Dedifferentiated amniotic fluid mesenchymal stem cell (primary cell): ENCODE measurements around the gene RBFOX2.
"Not testable (repeated sequence)": the region's sequence is repeated elsewhere in the genome, so short reads cannot be mapped to it uniquely, and the experiment has no call there.

Source experiments
- DNase-seq: peaks from one replicate; pipeline ENCODE4 v3.0.0-alpha.2; 2016; ENCODE audit errors: extremely low spot score

The RBFOX2 gene

DNA sequence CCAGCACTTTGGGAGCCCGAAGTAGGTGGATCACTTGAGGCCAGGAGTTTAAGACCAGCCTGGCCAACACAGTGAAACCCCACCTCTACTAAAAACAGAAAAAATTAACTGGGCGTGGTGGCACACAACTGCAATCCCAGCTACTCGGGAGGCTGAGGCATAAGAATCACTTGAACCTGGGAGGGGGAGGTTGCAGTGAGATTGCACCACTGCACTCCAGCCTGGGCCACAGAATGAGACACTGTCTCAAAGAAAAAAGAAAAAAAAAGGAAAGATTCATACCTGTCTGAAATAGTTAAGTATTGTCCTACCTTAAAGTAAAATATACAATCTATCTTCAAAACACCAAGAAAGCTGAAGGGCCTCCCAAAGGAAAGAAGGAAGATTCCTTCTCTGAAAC lies 20.1 kb downstream of the RBFOX2 start:
- DNase-seq: no peak

DNA sequence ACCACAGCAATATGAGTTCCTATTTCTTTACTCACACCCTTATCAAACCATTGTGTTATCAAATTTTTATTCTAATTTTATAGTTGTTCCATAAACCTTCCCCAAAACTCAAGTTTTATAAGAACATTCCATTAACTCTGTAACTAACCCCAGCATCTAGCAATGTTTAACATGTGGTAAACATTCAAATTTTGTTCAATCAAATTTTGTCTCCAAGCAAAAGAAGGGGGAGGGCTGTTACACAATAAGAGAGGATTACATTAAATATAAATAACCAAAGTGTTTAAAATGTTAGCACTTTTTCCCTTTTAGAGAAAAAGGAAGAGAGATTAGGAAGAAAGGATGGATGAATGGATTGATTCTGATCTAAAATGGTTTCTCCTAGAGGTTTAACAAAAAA lies 20.5 kb downstream of the RBFOX2 start:
- DNase-seq: no peak

DNA sequence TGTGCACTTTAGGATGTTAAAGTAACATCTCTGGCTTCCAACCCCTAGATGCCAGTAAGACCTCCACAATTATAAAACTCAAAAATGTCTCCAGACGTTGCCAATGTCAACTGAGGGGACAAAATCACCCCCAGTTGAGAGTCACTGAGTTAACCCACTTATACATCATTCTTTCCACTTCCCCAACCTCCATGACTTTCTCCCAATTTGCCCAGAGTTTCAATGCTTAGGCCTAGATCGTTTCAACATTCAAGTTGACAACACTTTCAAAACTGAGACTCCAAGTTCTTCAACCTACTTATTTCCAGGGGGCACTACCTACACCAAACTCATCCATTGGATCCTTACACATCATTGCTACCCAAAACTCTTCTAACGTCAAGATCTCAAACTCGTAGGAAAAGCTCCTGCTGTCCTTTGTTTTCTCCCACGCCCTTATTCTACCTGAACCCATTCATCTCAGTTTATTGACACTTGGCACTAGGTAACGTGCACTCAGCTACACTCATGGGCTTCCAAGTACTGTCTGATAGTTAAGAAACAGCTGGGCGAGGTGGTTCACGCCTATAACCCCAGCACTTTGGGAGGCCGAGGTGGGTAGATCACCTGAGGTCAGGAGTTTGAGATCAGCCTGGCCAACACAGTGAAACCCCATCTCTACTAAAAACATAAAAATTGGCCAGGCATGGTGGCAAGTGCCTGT lies 24.5 kb downstream of the RBFOX2 start:
- no peak for DNase-seq

DNA sequence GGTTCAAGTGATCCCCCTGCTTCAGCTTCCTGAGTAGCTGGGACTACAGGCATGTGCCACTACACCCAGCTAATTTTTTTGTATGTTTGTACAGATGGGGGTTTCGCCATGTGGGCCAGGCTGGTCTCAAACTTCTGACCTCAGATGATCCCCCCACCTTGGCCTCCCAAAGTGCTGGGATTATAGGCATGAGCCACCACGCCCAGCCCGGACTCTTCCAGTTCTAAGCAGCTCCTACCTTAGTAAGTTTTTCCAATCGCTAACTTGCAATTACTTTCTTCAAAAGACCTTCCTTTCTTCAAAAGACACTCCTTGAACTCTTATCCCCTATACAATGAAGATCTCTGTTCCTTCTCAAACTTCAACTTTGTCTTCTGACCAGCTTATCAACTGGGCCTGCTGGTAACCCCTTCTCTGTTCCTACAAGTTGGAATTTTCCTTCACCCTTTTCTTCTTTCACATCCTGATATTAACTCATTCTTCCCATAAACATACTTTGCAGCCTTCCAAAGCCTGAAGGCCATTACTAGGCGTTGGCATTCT lies 25.8 kb downstream of the RBFOX2 start:
- DNase-seq: no peak

DNA sequence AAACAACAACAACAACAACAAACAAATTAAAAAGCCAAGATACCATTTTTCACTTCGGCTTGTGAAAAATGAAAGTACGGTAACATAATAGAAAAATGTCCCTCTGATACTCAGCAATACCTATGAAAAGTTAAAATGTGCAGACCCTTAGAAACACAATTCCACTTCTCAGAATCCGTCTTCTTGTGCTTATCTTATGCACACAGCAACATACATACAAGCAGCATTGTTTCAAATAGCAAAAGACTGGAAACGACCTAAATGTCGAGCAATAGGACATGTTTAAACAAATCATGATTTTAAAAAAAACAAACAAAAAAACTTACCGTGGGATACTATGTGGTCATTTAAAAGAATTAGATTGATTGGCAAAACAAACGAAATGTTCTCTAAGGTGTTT lies 26.5 kb downstream of the RBFOX2 start:
- no peak for DNase-seq

DNA sequence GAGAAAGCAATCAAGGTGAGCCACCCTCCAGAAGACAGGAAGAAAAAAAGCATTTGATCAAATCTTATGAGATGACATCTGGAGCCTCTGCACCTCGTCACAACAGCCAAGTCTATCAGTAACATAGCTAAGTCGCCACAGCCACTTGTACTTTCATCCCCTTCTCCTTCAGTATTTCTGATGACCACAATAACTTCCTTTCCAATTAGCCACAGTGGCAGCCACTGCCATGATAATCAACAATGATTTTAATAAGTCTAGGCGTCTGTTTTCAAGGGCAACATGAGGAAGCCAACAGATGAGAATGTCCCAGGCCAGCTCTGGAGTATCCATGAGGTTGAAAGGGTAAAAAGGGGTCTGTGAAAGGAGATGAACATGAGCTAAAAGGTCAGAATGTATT lies 29.9 kb downstream of the RBFOX2 start:
- no peak for DNase-seq

DNA sequence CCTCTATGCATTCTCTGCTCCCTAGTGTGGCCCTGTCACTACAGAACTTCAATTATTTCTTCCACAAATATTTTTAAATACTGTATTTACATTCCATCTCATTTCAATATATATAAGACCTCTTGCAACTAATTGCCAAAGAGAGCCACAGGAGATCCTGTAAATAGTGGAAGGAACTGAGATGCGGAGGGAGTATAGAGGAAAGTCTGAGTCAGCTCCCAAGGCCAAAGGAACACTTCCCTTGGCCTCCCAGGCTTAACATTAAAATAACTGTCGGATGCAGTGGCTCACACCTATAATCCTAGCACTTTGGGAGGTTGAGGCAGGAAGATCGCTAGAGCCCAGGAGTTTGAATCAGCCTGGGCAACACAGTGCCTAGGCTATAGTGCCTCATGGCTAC lies 31.2 kb downstream of the RBFOX2 start:
- DNase-seq: no peak

DNA sequence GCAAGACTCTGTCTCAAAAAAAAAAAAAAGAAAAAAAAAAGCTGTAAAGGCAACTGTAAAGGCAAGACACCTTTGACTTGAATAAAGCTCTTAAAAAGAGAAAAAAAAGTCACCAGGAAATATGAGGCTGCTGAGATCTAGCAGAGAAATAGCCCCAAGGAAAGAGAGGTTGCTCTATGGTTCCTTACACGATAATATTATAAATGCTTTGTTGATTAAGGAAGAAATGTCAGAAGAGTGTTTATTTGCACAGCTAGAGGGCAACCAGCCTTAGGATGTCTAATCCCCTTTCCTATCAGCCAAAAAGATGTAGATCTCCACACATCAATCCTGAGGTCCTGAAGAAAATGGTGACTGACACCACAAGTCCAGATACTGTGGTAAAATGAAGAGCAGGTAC lies 32.0 kb downstream of the RBFOX2 start:
- DNase-seq: no peak

DNA sequence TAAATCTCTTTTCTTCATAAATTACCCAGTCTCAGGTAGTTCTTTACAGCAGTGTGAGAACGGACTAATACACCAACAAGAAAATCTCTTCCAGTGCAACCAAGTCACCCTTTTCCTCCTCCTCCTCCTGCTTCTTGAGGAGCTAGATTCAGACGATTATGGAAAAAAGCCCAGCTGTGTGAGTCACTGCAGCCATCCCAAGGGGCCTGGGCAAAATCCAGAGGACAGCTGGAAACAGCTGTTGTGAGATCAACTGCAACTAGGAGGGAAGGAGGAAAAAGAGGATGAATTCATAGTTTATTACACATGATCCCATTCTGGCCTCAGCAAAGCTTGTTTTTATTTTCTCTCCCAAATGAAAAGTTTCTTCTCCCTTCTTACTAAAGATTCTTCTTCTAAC lies 32.9 kb downstream of the RBFOX2 start:
- peak; percentile 98 for DNase-seq

DNA sequence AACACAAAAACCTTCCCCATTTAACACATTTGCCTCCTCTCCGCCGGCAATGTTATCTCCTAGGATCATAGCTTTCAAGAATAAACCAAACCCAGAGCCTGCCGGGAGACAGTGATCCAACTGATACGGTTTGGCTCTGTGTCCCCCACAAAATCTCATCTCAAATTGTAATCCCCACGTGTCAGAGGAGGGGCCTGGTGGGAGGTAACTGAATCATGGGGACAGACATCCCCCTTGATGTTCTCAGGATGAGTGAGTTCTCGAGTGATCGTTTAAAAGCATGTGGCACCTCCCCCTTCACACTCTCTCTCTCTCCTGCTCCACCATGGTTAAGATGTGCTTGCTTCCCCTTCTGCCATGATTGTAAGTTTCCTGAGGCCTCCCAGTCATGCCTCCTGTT lies 33.3 kb downstream of the RBFOX2 start:
- DNase-seq: no peak

DNA sequence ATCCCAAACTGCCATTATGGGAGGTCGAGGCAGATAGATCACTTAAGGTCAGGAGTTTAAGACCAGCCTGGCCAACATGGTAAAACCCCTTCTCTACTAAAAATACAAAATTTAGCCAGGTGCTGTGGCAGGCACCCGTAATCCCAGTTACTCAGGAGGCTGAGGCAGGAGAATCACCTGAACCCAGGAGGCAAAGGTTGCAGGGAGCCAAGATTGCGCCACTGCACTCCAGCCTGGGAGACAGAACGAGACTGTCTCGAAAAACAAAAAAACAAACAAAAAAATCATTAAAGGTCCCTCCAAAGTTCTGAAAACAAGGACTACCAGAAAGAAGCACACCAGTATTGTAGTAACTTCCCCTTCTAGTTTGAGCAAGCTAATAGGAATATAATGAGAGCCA lies 34.9 kb downstream of the RBFOX2 start:
- DNase-seq: not testable (repeated sequence)

DNA sequence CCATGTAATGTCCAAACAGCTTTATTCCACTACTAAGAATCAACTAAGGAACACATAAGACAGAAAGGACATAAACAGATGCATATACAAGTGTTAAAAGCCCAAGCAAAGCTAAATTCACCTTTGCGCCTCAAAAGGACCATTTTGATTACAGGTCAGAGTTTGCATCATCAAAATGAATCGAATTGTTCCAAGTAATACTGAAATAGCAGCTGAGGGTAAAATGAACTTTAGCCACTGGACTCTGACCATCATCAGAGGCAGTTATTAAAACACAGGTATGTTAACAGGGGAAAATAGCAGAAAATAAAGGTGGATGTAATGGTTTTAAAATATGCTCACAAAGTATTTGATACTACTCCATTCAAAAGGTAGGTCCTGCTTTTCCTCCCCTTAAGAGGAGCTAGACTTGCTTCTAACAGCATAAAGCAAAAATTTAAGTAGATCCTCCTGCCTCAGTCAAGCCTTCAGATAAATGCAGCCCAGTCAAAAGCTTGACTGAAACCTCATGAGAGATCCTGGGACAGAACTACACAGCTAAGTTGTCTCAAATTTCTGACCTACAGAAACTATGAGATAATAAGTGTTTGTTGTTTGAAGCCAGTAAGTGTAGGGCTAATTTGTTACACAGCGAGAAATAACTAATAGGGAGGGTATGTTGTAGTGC lies 35.4 kb downstream of the RBFOX2 start:
- DNase-seq: no peak

DNA sequence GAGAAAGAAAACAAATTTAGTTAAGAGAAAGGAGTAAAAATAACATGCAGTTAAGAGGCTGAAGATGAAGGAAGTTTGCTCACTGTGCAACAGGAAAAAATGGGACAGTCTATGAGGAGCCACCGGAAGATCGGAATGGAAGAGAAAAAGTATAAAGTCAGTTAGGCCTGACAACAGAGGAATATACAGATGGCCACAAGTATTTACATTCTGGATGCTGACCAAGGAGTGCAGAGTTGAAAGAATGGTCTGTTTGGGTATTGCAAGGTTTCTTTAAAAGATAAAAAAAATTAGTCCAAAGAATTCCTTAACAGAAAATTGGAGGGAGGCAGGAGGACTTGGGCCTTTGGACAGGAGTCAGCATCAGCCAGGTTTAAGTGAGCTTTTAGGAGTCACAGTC lies 37.5 kb downstream of the RBFOX2 start:
- DNase-seq: no peak

DNA sequence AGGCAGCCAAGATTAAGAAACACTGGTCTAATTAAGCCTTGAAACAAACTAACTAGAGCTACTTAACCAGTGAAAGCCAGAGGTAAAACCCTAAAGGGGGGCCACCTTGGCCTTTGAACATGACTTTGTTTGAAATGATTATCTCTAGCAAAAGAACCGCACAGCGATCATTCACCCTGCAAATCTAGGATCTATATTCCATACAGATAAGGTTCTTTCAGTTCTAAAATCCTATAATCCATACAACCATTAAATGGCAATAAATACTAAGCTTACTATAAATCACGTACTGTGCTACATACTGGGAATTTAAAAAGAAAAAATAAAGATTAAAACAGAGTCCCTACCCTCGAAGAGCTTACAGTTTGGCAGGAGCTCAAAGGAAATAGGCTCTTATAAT lies 40.6 kb downstream of the RBFOX2 start:
- DNase-seq: no peak

DNA sequence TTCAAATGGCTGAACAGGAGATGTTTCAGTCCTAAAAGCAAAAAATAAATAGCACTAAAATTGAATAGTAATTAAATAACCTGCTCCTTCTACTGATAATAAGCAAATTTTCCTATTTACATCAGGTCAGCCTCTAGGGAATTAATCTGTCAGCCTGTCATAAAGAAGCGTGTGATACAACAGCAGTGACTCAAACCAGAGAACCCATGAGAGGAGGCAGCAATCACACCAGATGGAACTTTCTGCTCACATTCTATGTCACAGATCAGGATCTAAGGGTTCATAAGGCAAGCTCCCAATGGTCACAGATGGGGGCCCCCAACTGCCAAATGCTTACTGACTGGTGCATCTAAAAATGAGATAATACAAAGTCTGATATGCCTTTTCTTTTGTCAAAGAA lies 41.1 kb downstream of the RBFOX2 start:
- no peak for DNase-seq

DNA sequence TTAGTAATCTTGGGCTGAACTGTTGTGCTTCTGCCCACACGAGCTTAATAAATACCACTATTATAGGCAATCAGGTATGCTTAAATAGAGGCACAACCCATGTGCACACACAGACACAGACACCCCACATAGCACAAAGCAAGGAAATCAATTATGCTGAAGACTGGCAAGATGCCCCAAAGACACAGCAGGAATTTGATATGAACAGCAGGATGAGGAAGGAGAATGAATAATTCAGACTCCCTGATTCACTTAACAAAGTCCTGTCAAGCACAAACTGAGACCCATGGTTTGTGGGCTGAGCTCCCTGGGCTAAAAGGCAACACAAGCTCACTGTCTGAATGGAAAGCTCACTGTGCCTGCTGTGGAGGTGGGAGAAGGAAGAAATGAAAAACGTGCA lies 42.5 kb downstream of the RBFOX2 start:
- DNase-seq: no peak

DNA sequence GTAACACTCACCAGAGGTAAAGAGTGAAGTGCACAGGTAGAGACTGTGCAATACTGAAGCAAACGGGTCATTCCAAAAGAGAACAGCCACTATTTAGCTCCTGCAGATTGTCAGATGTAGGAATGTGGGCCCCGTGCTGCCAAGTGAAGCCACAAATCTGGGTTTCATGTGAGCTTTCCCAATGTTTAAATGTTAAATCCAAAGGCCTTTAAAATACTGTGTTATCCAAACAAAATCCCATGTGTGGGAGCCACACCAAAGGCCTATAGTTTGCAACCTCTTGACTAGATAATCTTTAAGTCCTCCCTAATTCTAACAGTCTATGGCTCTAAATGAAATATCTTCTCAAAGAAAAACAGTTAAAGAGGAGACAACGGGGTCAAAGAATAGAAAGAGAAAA lies 43.3 kb downstream of the RBFOX2 start:
- DNase-seq: no peak

DNA sequence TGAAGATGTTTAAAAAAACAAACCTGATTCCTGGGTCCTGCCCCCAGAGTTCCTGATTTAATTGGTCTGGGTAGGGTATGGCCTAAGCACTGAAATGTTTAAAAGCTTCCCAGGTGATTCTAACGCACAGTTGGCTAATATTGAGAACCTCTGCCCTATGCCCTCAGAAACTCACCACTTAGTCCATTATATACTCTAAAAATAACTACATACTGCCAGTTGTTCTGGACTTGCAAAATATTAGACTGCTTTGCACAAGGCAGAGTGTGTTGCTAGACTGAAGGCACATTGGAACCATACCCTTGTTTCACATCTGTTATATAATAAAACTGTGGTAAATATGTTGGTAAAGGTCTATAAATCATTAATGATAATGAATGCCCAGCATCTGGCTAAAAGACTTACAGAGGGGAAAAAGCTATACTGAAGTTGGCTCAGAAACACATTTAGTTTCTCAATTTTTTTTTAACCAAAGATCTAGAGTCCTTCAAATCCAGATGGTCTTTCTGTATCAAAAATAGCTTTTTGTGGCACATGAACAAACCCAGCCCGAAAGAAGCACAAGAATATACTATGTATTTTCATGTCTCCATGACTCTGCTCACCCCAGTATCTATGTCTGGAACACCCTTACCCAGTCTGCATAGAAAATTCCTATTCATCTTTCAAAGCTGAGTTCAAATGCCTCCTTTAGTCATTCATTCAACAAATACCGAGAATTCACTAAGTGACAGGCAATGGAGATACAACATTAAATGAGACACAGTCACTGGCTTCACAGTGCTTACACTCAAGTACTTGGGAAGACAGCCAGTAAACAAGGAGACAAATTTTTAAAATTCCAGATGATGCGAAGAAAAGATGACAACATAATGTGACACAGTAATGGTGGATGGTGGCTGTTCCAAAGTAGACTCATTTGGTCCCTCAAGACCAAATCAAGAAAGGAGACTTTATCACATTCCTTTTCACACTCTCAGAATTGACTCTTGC lies 44.1 kb downstream of the RBFOX2 start:
- DNase-seq: no peak

DNA sequence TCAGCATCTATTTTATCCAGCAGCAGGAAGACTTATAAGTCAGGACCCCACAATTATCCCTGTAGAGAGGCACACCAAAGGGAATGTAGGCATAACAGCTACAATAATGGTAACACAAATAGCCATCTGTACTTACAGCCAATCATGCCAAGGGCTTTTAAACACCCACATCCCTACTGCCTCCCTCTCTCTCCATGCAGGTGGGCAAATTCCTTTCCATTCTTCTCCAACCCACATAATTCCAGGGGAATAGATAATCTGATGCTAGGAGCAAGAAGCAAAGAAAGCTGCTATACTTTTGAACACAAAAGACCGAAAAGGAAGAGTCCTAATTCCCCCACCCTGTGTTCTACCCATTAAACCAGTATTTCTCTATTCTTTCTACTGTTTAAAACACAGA lies 46.7 kb downstream of the RBFOX2 start:
- no peak for DNase-seq

DNA sequence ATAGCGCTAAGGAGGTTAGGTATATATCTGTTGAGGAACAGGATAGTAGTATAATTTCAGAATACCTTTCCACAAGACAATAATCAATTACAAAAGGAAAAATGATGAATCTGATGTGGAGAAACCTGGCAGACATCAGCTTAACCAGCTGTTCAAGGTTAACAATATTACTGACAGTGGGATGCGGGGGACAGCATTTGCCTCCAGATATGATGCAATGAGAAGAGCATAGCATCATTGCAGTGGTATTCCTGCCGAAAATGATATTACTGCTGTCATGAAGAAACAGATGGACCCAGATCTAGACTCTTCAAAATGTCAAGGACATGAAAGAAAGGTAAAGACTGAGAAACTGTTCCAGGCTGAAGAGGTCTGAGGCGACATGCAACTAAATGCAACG lies 49.7 kb downstream of the RBFOX2 start:
- DNase-seq: no peak

DNA sequence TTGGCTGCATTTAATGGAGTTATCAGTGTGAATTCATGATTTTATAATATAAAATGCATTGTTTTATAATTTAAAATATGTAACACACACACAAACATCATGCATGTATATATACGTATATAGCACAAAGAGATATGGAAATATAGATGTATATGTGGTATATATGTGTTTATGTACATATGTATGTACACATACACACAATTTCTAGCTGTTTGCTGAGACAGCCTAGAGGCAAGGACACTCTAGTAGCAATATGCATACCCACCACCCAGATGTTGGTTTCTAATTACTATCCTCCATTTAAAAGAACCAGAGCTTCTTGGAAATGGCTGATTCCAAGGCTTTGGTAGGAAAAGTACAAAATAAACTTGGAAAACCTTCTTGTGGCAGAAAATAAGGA lies 50.4 kb downstream of the RBFOX2 start:
- DNase-seq: no peak

DNA sequence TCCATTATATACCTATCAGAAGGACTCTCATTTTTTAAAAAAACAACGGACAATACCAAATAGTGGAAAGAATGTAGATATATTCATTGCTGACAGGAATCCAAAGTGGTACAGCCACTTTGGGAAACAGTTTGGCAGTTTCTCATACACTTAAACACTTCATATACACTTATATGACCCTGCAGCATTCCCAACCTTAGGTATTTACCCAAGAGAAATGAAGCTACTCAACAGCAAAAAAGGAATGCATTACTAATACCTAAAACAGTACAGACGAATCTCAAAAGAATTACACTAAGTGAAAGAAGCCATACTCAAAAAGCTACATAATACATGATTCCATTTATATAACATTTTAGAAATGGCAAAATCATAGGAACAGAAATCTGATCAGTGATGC lies 51.5 kb downstream of the RBFOX2 start:
- DNase-seq: peak; percentile 58
